Cardiac muscle cell (in vitro differentiated cells and primary cell): ENCODE measurements around the gene AP5B1. TPM values are rescaled to one million over a fixed set of nuclear protein-coding genes. Genes with fewer than 3 reads are reported as not detected.

Experiments used
- DNase-seq, 2 donors: peaks; one replicate each; pipeline versions ENCODE4 v3.0.0 to v3.0.0-alpha.2; 2010 to 2017; ENCODE audit warnings: low read depth in 1 of 2, low spot score in 1 of 2
- H3K27ac ChIP-seq: fragments of 200-600 bp; sonication (generic); 2 replicates; pipeline ENCODE4 v1.5.1; 2016
- H3K27me3 ChIP-seq: fragments of 200-600 bp; sonication (generic); 2 replicates; pipeline ENCODE4 v1.6.0; 2016; ENCODE audit warnings: control low read depth
- H3K36me3 ChIP-seq: fragments of 200-600 bp; sonication (generic); 2 replicates; pipeline ENCODE4 v1.5.1; 2016; ENCODE audit warnings: control low read depth
- H3K4me1 ChIP-seq: fragments of 200-600 bp; sonication (generic); 2 replicates; pipeline ENCODE4 v1.8.1; 2017; ENCODE audit warnings: low read depth, mild to moderate bottlenecking, mixed run types
- H3K4me3 ChIP-seq: fragments of 200-600 bp; sonication (generic); 2 replicates; pipeline ENCODE4 v1.5.1; 2016; ENCODE audit warnings: mild to moderate bottlenecking
- H3K9me3 ChIP-seq: fragments of 200-600 bp; sonication (generic); 2 replicates; pipeline ENCODE4 v1.5.1; 2017; ENCODE audit warnings: low read depth, mild to moderate bottlenecking, control low read depth
- CTCF ChIP-seq: IDR thresholded peaks from 2 replicates; pipeline ENCODE4 v1.5.1; 2012; ENCODE audit warnings: low read depth, mild to moderate bottlenecking, low read length
- polyA plus RNA-seq: library from polyadenylated mRNA; unstranded; fragments of >200 nt; fragmentation: Nextera tagmentation; extraction: Ambion mirVana; gene quantifications from 2 replicates; pipeline ENCODE4 v1.2.1, GENCODE V29; 2016
- total RNA-seq: library from RNA; depleted of rRNA; stranded (reverse); fragments of >200 nt; gene quantifications from 2 replicates; pipeline ENCODE4 v1.2.3, GENCODE V29; 2016

AP5B1 gene
- total and polyA plus RNA-seq, 2 experiments from 2014 or later: 13.6 to 24.3 TPM

GRCh38 chr11:65777241-65777640 lies 3.5 kb downstream of the AP5B1 start:
- no peaks in the 10 kb centered on the region for H3K27me3 ChIP-seq
- H3K9me3 ChIP-seq: no peaks in the 10 kb centered on the region
- no peak for DNase-seq
- H3K36me3 ChIP-seq: no peaks in the 10 kb centered on the region
- H3K4me1 ChIP-seq: no peaks in the 10 kb centered on the region
- H3K4me3 ChIP-seq: no peak overlapping the region
- TF ChIP-seq CTCF: no peak
- H3K27ac ChIP-seq: no peak overlapping the region

- H3K4me3 ChIP-seq: no peak overlapping the region
- no peaks in the 10 kb centered on the region for H3K9me3 ChIP-seq
- H3K4me1 ChIP-seq: no peaks in the 10 kb centered on the region
- no peak for TF ChIP-seq CTCF
- H3K27ac ChIP-seq: no peak overlapping the region
- no peaks in the 10 kb centered on the region for H3K36me3 ChIP-seq
- no peak for DNase-seq
- H3K27me3 ChIP-seq: no peaks in the 10 kb centered on the region
Observed at GRCh38 chr11:65776710-65777141, 4.0 kb downstream of the AP5B1 start.

- Histone ChIP-seq H3K4me3 (no peak overlapping the region), H3K9me3 (no peaks in the 10 kb centered on the region), H3K27me3 (no peaks in the 10 kb centered on the region), H3K27ac (no peak overlapping the region), H3K36me3 (no peaks in the 10 kb centered on the region), H3K4me1 (no peaks in the 10 kb centered on the region)
- peak in 1 of 2 donors; percentile 75 for DNase-seq
- no peak for TF ChIP-seq CTCF
Observed at GRCh38 chr11:65776196-65776595, 4.6 kb downstream of the AP5B1 start.

GRCh38 chr11:65774525-65775306 lies 6.1 kb downstream of the AP5B1 start:
- no peak for TF ChIP-seq CTCF
- Histone ChIP-seq H3K4me3 (no peak overlapping the region), H3K27ac (no peak overlapping the region), H3K27me3 (no peaks in the 10 kb centered on the region), H3K36me3 (no peaks in the 10 kb centered on the region), H3K4me1 (no peaks in the 10 kb centered on the region), H3K9me3 (no peaks in the 10 kb centered on the region)
- DNase-seq: no peak

- no peak for DNase-seq
- Histone ChIP-seq H3K27me3 (no peaks in the 10 kb centered on the region), H3K4me3 (no peak overlapping the region), H3K36me3 (no peaks in the 10 kb centered on the region), H3K9me3 (no peaks in the 10 kb centered on the region), H3K4me1 (no peaks in the 10 kb centered on the region), H3K27ac (no peak overlapping the region)
- peak; percentile 30 for TF ChIP-seq CTCF
Observed at GRCh38 chr11:65773784-65774411, 6.9 kb downstream of the AP5B1 start.
